DND-41 (cell line): Measurements from ENCODE around the gene DTX1.

Experiments
- ATAC-seq: fragments of 200-7000 bp; cut with Tn5 transposase; 3 replicates; pipeline ENCODE4 v1.9.1; 2021; ENCODE audit warnings: low read depth; ENCODE audit not compliant: insufficient read depth
- DNase-seq: peaks from one replicate; pipeline ENCODE4 v3.0.0-alpha.2; 2020
- H2AFZ ChIP-seq: 2 replicates; pipeline ENCODE4 v1.6.0; 2012; ENCODE audit warnings: low read depth, low read length
- H3K27ac ChIP-seq: 2 replicates; pipeline ENCODE4 v1.5.1; 2012; ENCODE audit warnings: low read length, inconsistent platforms
- H3K27me3 ChIP-seq: fragments of 200-600 bp; sonication (generic); 2 replicates; pipeline ENCODE4 v1.6.0; 2012; ENCODE audit warnings: low read length, mild to moderate bottlenecking, inconsistent platforms; ENCODE audit not compliant: insufficient read depth, poor library complexity
- H3K36me3 ChIP-seq: 2 replicates; pipeline ENCODE4 v1.5.1; 2012; ENCODE audit warnings: low read length, inconsistent platforms; ENCODE audit not compliant: insufficient read depth
- H3K4me1 ChIP-seq: 2 replicates; pipeline ENCODE4 v1.5.1; 2012; ENCODE audit warnings: mild to moderate bottlenecking, low read length; ENCODE audit not compliant: insufficient read depth
- H3K4me2 ChIP-seq: 2 replicates; pipeline ENCODE4 v1.6.0; 2012; ENCODE audit warnings: mild to moderate bottlenecking, moderate library complexity, low read length, inconsistent platforms; ENCODE audit not compliant: insufficient read depth
- H3K4me3 ChIP-seq, 2 experiments: fragments of 200-600 bp in 1 of 2; shearing (Covaris generic) in 1 of 2; 2 replicates each; pipeline ENCODE4 v1.5.1; 2012 to 2016; ENCODE audit warnings: inconsistent platforms in 2 of 2, low read length in 2 of 2, mild to moderate bottlenecking in 2 of 2, low read depth in 1 of 2, moderate library complexity in 1 of 2
- H3K79me2 ChIP-seq: 2 replicates; pipeline ENCODE4 v1.6.0; 2012; ENCODE audit warnings: low read length, inconsistent platforms; ENCODE audit not compliant: insufficient read depth
- H3K9ac ChIP-seq: 2 replicates; pipeline ENCODE4 v1.6.0; 2012; ENCODE audit warnings: low read depth, mild to moderate bottlenecking, inconsistent platforms, low read length, moderate library complexity
- H3K9me3 ChIP-seq: 2 replicates; pipeline ENCODE4 v1.5.1; 2012; ENCODE audit warnings: low read length, moderate library complexity, mild to moderate bottlenecking, inconsistent platforms; ENCODE audit not compliant: insufficient read depth, severe bottlenecking
- H4K20me1 ChIP-seq: 2 replicates; pipeline ENCODE4 v1.6.0; 2012; ENCODE audit warnings: low read length; ENCODE audit not compliant: insufficient read depth
- CTCF ChIP-seq: IDR thresholded peaks from 2 replicates; pipeline ENCODE4 v1.5.1; 2012; ENCODE audit warnings: borderline replicate concordance, low read length, moderate library complexity, mild to moderate bottlenecking; ENCODE audit not compliant: poor library complexity, severe bottlenecking; ENCODE audit errors: extremely low read depth
- EZH2 ChIP-seq: IDR thresholded peaks from 3 replicates; pipeline ENCODE4 v1.6.1; 2012; ENCODE audit warnings: borderline replicate concordance, low read depth, mild to moderate bottlenecking, moderate library complexity, low read length, inconsistent platforms; ENCODE audit not compliant: severe bottlenecking

Gene DTX1

GRCh38 chr12:113039911-113040445 is 16.6 kb upstream of the DTX1 start:
- Histone ChIP-seq H3K79me2 (no peaks in the 10 kb centered on the region), H4K20me1 (no peaks in the 10 kb centered on the region), H2AFZ (no peak overlapping the region), H3K36me3 (no peaks in the 10 kb centered on the region), H3K4me1 (no peaks in the 10 kb centered on the region), H3K9me3 (no peaks in the 10 kb centered on the region), H3K4me2 (no peak overlapping the region), H3K9ac (no peak overlapping the region), H3K4me3 (no peak overlapping the region), H3K27ac (no peak overlapping the region), H3K27me3 (no peaks in the 10 kb centered on the region)
- TF ChIP-seq EZH2, result no peak
- TF ChIP-seq CTCF, result no peak
- DNase-seq (no peak), ATAC-seq (no peak)

- no peak for DNase-seq
- Histone ChIP-seq H3K27ac (no peak overlapping the region), H3K27me3 (no peaks in the 10 kb centered on the region), H3K9ac (no peak overlapping the region), H3K79me2 (no peaks in the 10 kb centered on the region), H4K20me1 (no peaks in the 10 kb centered on the region), H3K4me1 (no peaks in the 10 kb centered on the region), H3K36me3 (no peaks in the 10 kb centered on the region), H3K9me3 (no peaks in the 10 kb centered on the region), H3K4me3 (no peak overlapping the region), H3K4me2 (no peak overlapping the region), H2AFZ (no peak overlapping the region)
- TF ChIP-seq EZH2 (no peak), CTCF (no peak)
- no peak for ATAC-seq
These were observed 15.8 kb upstream of the DTX1 start for GRCh38 chr12:113040722-113041171.

DNA sequence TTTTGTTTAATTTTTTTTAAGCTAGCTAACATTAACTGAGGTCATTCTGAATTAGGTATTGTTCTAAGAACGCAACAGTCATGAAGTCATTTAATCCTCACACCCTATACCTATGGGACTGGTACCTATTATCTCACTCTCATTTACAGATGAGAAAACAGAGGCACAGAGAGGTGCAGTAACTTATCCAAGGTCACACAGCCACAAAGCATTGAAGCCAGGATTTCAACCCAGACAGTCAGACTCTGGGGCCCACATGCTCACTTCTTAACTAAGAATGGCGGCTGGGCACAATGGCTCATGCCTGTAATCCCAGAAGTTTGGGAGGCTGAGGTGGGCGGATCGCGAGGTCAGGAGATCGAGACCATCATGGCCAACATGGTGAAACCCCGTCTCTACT is 15.0 kb upstream of the DTX1 start:
- TF ChIP-seq CTCF (no peak), EZH2 (no peak)

More for the DNA sequence above, 15.0 kb upstream of the DTX1 start:
- ATAC-seq, result no peak
- no peaks in the 10 kb centered on the region for H3K4me1 ChIP-seq
- no peak overlapping the region for H3K9ac ChIP-seq
- H3K4me3 ChIP-seq, result no peak overlapping the region
- H3K4me2 ChIP-seq, result no peak overlapping the region
- H4K20me1 ChIP-seq, result no peaks in the 10 kb centered on the region
- no peak for DNase-seq
- no peak overlapping the region for H3K27ac ChIP-seq
- no peaks in the 10 kb centered on the region for H3K9me3 ChIP-seq
- H3K79me2 ChIP-seq, result no peaks in the 10 kb centered on the region
- no peaks in the 10 kb centered on the region for H3K27me3 ChIP-seq
- H2AFZ ChIP-seq, result no peak overlapping the region
- no peaks in the 10 kb centered on the region for H3K36me3 ChIP-seq
